Gastroesophageal sphincter (tissue), 4 donors: ENCODE measurements around the gene CPNE6. TPM values are rescaled to one million over a fixed set of nuclear protein-coding genes. Genes with fewer than 3 reads are reported as not detected.

Source experiments
- ATAC-seq: fragments of 150-250 bp; one replicate; pipeline ENCODE4 v1.9.1; 2016; ENCODE audit warnings: mild to moderate bottlenecking, moderate library complexity
- H3K27ac ChIP-seq, 4 donors: fragments of 200-600 bp; sonication (generic) in 3 of 4; 1 replicate in 3 of 4; 2 replicates in 1 of 4; pipeline ENCODE4 v1.5.1; 2016 to 2019
- H3K27me3 ChIP-seq: fragments of 200-600 bp; sonication (generic); one replicate; pipeline ENCODE4 v1.5.1; 2019
- H3K36me3 ChIP-seq, 2 donors: fragments of 200-600 bp; sonication (generic); one replicate each; pipeline ENCODE4 v1.5.1; 2019; ENCODE audit warnings: control low read depth in 1 of 2
- H3K4me1 ChIP-seq, 3 donors: fragments of 200-600 bp; sonication (generic); 1 replicate in 2 of 3; 2 replicates in 1 of 3; pipeline ENCODE4 v1.5.1; 2016 to 2019; ENCODE audit warnings: control low read depth in 2 of 3
- H3K4me3 ChIP-seq, 2 donors: fragments of 200-600 bp; sonication (generic); one replicate each; pipeline ENCODE4 v1.5.1; 2019; ENCODE audit warnings: mild to moderate bottlenecking in 1 of 2, moderate library complexity in 1 of 2
- H3K9me3 ChIP-seq, 3 donors: fragments of 200-600 bp; sonication (generic); one replicate each; pipeline ENCODE4 v1.5.1; 2017 to 2019; ENCODE audit warnings: control low read depth in 2 of 3
- EP300 ChIP-seq: sonication (generic); formaldehyde crosslinking; IDR thresholded peaks from one replicate; pipeline ENCODE4 v1.6.1; 2017; ENCODE audit warnings: antibody characterized with exemption, mild to moderate bottlenecking
- POLR2A ChIP-seq, 2 donors: fragments of 450-650 bp; IDR thresholded peaks; one replicate each; pipeline ENCODE4 v1.6.1; 2017; ENCODE audit warnings: antibody characterized with exemption in 2 of 2, mild to moderate bottlenecking in 2 of 2, moderate library complexity in 1 of 2
- POLR2AphosphoS5 ChIP-seq: sonication (generic); formaldehyde crosslinking; IDR thresholded peaks from one replicate; pipeline ENCODE4 v1.6.1; 2017; ENCODE audit warnings: antibody characterized with exemption
- WGBS, 2 donors: methylation state at CpG; one replicate each; pipeline ENCODE4 v1.1.5; 2018; ENCODE audit warnings: low coverage in 1 of 2; 5-methylcytosine and 5-hydroxymethylcytosine counted together
- total RNA-seq, 4 donors: library from RNA; depleted of rRNA; stranded (reverse); fragments of >200 nt; gene quantifications; one replicate each; pipeline ENCODE4 v1.1.0, GENCODE V29; 2016
- TF ChIP-seq, protein P1 (sequence below), 4 experiments: fragments of 200-600 bp in 2 of 4; fragments of 450-650 bp in 2 of 4; sonication (generic) in 1 of 4; IDR thresholded peaks; one replicate each; pipeline ENCODE4 v1.5.1; 2017 to 2019; ENCODE audit warnings: antibody characterized with exemption in 4 of 4, mild to moderate bottlenecking in 2 of 4, moderate library complexity in 2 of 4

Gene CPNE6
- total RNA-seq, 4 donors from 2014 or later = 1.5 TPM; not detected in 3

DNA sequence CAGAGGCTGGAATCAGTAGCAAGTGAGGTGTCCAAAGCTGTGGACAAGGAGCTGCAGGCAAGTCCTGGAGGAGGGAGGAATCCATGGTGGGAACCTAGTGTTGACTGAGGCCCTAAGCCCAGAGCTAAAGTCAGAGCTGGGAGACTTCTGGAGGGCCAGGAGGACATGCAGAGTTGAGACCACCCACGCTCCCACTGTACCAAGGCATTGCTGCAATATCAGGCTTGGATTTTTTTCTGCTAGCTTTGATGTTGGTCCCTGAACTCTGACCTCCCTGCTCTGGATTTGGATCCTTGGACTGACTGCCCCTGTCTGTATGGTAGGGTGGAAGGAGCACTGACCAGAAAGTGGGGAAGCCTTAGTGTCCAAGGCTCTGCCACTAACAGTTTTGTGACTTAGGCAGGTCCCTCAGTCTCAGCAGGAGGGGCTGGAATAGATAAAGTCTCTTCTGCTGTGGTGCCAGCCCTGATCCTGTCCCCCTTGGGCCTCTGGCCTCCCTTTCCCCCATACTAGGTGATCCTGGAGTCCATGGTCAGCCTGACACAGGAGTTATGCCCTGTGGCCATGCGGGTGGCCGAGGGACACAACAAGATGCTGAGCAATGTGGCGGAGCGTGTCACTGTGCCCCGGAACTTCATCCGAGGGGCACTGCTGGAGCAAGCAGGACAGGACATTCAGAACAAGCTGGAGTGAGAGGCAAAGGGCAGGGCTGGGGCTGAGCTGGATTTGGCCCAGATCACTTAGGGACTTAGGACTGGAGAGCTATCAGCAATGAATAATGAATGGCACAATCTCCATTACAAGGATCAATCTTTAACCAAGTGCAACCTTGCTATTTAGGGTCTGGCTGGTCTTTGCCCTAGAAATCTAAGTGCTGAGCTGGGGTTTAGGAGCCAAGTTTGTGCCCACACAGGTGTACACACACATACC is 10.1 kb upstream of the CPNE6 start:
- ATAC-seq = no peak
- Histone ChIP-seq H3K36me3 (no peaks in the 10 kb centered on the region), H3K27me3 (peaks cover 18% of the 10 kb centered on the region), H3K9me3 (no peaks in the 10 kb centered on the region), H3K27ac (no peak overlapping the region), H3K4me1 (peaks cover 0 to 7% (median 0%) of the 10 kb centered on the region in 3 donors), H3K4me3 (no peak overlapping the region)
- no peak for TF ChIP-seq EP300
- TF ChIP-seq POLR2AphosphoS5 = no peak
- no peak for TF ChIP-seq POLR2A (IDR thresholded peaks at IDR 0.05)
- TF ChIP-seq, protein P1, sequence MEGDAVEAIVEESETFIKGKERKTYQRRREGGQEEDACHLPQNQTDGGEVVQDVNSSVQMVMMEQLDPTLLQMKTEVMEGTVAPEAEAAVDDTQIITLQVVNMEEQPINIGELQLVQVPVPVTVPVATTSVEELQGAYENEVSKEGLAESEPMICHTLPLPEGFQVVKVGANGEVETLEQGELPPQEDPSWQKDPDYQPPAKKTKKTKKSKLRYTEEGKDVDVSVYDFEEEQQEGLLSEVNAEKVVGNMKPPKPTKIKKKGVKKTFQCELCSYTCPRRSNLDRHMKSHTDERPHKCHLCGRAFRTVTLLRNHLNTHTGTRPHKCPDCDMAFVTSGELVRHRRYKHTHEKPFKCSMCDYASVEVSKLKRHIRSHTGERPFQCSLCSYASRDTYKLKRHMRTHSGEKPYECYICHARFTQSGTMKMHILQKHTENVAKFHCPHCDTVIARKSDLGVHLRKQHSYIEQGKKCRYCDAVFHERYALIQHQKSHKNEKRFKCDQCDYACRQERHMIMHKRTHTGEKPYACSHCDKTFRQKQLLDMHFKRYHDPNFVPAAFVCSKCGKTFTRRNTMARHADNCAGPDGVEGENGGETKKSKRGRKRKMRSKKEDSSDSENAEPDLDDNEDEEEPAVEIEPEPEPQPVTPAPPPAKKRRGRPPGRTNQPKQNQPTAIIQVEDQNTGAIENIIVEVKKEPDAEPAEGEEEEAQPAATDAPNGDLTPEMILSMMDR (IDR thresholded peaks at IDR 0.05) = no peak
- WGBS, 2 donors = 100% methylated on average over 1 of the region's 7 CpGs; no CpG with 5 or more reads in 1 of the 2 donors

DNA sequence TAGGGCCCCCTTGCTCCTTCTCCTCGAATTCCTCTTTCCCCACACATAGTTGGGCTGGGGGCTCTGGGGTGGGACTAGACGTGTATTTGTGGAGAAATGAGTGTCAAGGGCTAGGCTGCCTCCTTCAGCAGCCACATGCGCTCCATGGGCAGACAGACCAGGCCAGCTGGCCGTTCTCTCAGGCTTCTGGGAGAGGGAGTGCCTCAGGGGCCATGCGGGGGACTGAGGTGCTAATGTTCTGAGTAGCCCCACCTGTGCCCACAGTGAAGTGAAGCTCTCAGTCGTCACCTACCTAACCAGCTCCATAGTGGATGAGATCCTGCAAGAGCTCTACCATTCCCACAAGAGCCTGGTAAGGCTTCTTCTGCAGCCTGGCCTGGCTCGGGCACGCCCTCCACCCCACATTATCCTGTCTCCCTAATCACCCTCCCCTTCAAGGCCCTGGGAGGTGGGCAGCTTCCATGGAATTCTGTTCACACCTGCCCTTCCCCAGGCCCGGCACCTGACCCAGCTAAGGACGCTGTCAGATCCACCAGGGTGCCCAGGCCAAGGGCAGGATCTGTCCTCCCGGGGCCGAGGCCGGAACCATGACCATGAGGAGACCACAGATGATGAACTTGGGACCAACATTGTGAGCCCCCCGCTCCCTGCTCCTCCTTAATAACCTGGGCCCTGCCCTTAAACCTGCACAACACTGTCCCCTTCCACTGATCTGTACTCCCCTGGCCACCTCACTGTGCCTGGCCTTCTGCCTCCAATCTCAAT is 9.0 kb upstream of the CPNE6 start:
- H3K4me1 ChIP-seq = peaks cover 0 to 7% (median 0%) of the 10 kb centered on the region in 3 donors
- no peaks in the 10 kb centered on the region for H3K36me3 ChIP-seq
- H3K27ac ChIP-seq = no peak overlapping the region
- ATAC-seq = no peak
- WGBS, 2 donors = 71 to 87% methylated on average over 1 to 3 of the region's 14 CpGs
- no peaks in the 10 kb centered on the region for H3K9me3 ChIP-seq
- peaks cover 7% of the 10 kb centered on the region for H3K27me3 ChIP-seq
- no peak overlapping the region for H3K4me3 ChIP-seq
- TF ChIP-seq EP300 (no peak), POLR2AphosphoS5 (no peak), POLR2A (IDR thresholded peaks at IDR 0.05) (no peak)
- TF ChIP-seq, protein P1 (IDR thresholded peaks at IDR 0.05) = no peak

DNA sequence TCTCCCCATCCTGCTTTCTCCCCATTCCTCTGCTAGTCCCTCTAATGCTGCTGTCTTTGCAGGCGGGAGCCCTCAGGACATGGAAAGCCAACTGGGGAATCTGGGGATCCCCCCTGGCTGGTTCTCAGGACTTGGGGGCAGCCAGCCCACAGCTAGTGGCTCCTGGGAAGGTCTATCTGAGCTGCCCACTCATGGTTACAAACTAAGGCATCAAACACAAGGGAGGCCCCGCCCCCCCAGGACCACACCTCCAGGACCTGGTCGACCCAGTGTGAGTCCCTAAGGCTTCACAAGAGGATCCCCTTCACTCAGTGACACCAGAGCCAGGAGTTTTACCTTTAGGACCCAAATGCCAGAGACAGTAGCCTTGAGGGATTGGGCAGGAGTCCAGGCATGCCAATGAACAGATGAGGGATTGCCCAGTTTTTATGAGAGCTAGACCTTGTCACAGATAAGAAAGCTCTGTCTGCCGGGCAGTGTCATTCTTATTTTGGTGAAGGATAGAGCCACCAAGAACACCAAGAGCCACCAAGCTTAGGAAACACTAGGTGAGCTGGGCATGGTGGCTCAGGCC is 8.0 kb upstream of the CPNE6 start:
- H3K27ac ChIP-seq = no peak overlapping the region
- no peak overlapping the region for H3K4me3 ChIP-seq
- WGBS, 2 donors = 69 to 100% methylated on average over 1 to 3 of the region's 4 CpGs
- H3K27me3 ChIP-seq = no peaks in the 10 kb centered on the region
- H3K4me1 ChIP-seq = peaks cover 0 to 4% (median 0%) of the 10 kb centered on the region in 3 donors
- H3K9me3 ChIP-seq = no peaks in the 10 kb centered on the region
- TF ChIP-seq, protein P1 (IDR thresholded peaks at IDR 0.05) = no peak
- TF ChIP-seq EP300 (no peak), POLR2AphosphoS5 (no peak), POLR2A (IDR thresholded peaks at IDR 0.05) (no peak)
- H3K36me3 ChIP-seq = no peaks in the 10 kb centered on the region
- no peak for ATAC-seq

GRCh38 chr14:24064091-24064795 is 7.1 kb upstream of the CPNE6 start:
- Histone ChIP-seq H3K27me3 (no peaks in the 10 kb centered on the region), H3K4me1 (no peaks in the 10 kb centered on the region), H3K27ac (no peak overlapping the region), H3K36me3 (no peaks in the 10 kb centered on the region), H3K4me3 (no peak overlapping the region), H3K9me3 (no peaks in the 10 kb centered on the region)
- 64 to 100% methylated on average over 1 to 2 of the region's 7 CpGs for WGBS, 2 donors
- ATAC-seq = no peak
- no peak for TF ChIP-seq POLR2AphosphoS5
- no peak for TF ChIP-seq POLR2A (IDR thresholded peaks at IDR 0.05)
- TF ChIP-seq, protein P1 (IDR thresholded peaks at IDR 0.05) = no peak
- TF ChIP-seq EP300 = no peak
